Calu3 (cell line): ENCODE results near the gene PCDHA5. TPM values are rescaled to one million over a fixed set of nuclear protein-coding genes. Genes with fewer than 3 reads are reported as not detected.
"Not testable (repeated sequence)": the region's sequence is repeated elsewhere in the genome, so short reads cannot be mapped to it uniquely, and the experiment has no call there.

Experiments used
- BruUV-seq: library from RNA; stranded (reverse); fragments of 400-500 nt; replicated peaks from 2 replicates; lab custom pipeline; 2021; lab: Mats Ljungman, UMichigan
- CTCF ChIA-PET: fragments of 300-600 bp; sonication (Branson Sonifier 250); formaldehyde crosslinking; loops from one replicate; lab custom pipeline; 2022; ENCODE audit warnings: antibody characterized with exemption; lab: Charles Lee
- DNase-seq: peaks from one replicate; pipeline ENCODE4 v3.0.0; 2022
- H3K27ac Mint-ChIP-seq: one replicate; pipeline ENCODE4 v1.8.0; 2022; ENCODE audit warnings: mixed read lengths; ENCODE audit not compliant: unreplicated experiment
- H3K27me3 Mint-ChIP-seq: one replicate; pipeline ENCODE4 v1.8.0; 2022; ENCODE audit warnings: mixed read lengths; ENCODE audit not compliant: unreplicated experiment
- H3K36me3 Mint-ChIP-seq: one replicate; pipeline ENCODE4 v1.8.0; 2022; ENCODE audit warnings: mild to moderate bottlenecking, moderate library complexity, mixed read lengths; ENCODE audit not compliant: insufficient read depth, unreplicated experiment
- H3K4me1 Mint-ChIP-seq: one replicate; pipeline ENCODE4 v1.8.0; 2022; ENCODE audit warnings: mild to moderate bottlenecking, low read depth, mixed read lengths; ENCODE audit not compliant: unreplicated experiment
- H3K4me3 Mint-ChIP-seq: one replicate; pipeline ENCODE4 v1.8.0; 2022; ENCODE audit warnings: mild to moderate bottlenecking, low read depth, moderate library complexity, mixed read lengths; ENCODE audit not compliant: unreplicated experiment
- H3K9me3 Mint-ChIP-seq: one replicate; pipeline ENCODE4 v1.8.0; 2022; ENCODE audit warnings: low read depth, mixed read lengths; ENCODE audit not compliant: unreplicated experiment
- intact Hi-C: fragments of 100-400 bp; cut with micrococcal nuclease; formaldehyde crosslinking; loops from one replicate; pipeline ENCODE4 v1.10.0; 2022; ENCODE audit not compliant: unreplicated experiment
- total RNA-seq: library from RNA; stranded (reverse); gene quantifications from 2 replicates; pipeline ENCODE4 v1.2.3, GENCODE V29; 2022
- TF ChIP-seq, protein P1 (sequence below): fragments of 200-600 bp; IDR thresholded peaks from one replicate; pipeline ENCODE4 v1.8.0; 2022; ENCODE audit warnings: antibody characterized with exemption; ENCODE audit not compliant: unreplicated experiment

The PCDHA5 gene
- total RNA-seq, 1 experiment from 2014 or later, result 1.5 TPM

DNA sequence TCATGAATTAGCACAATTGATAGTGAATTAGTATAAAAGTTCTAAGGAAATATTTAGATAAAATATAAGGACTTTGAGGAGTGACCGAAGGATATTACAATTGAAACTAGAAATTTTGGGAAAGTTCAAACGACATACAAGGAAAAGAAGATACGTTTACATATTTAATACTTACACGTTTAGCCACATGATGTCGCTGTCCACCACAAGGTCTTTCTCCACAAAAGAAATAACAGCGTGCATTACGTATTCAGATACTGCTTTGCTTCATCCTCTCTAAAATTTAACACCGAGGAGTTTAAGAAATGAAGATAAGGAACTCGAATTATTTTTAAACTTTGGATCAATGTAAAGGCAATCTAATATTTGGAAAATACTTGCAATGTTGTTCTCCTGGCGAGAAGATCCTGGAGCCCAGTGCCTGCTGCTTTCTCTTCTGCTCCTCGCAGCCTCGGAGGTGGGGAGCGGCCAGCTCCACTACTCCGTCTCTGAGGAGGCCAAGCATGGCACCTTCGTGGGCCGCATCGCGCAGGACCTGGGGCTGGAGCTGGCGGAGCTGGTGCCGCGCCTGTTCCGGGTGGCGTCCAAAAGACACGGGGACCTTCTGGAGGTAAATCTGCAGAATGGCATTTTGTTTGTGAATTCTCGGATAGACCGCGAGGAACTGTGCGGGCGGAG is 20.5 kb upstream of the PCDHA5 start, which contains the start of gene PCDHA3:
TSS of gene PCDHA3 (plus strand) at position 242 of the 678 bp plus-strand sequence.
- H3K27ac Mint-ChIP-seq, result no peak within 1 kb of the TSS
- TF ChIP-seq, protein P1, sequence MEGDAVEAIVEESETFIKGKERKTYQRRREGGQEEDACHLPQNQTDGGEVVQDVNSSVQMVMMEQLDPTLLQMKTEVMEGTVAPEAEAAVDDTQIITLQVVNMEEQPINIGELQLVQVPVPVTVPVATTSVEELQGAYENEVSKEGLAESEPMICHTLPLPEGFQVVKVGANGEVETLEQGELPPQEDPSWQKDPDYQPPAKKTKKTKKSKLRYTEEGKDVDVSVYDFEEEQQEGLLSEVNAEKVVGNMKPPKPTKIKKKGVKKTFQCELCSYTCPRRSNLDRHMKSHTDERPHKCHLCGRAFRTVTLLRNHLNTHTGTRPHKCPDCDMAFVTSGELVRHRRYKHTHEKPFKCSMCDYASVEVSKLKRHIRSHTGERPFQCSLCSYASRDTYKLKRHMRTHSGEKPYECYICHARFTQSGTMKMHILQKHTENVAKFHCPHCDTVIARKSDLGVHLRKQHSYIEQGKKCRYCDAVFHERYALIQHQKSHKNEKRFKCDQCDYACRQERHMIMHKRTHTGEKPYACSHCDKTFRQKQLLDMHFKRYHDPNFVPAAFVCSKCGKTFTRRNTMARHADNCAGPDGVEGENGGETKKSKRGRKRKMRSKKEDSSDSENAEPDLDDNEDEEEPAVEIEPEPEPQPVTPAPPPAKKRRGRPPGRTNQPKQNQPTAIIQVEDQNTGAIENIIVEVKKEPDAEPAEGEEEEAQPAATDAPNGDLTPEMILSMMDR, result no peak

GRCh38 chr5:140801494-140801841 is 19.9 kb upstream of the PCDHA5 start:
- CTCF ChIA-PET, result no interaction called here
- Mint-ChIP-seq H3K27me3 (no peaks in the 10 kb centered on the region), H3K36me3 (peaks cover 5% of the 10 kb centered on the region), H3K4me1 (no peaks in the 10 kb centered on the region), H3K9me3 (peaks cover 7% of the 10 kb centered on the region), H3K27ac (no peak overlapping the region), H3K4me3 (no peak overlapping the region)
- TF ChIP-seq, protein P1, result no peak
- BruUV-seq, result no TSS peak
- no peak for DNase-seq
- intact Hi-C loops, result loop anchor here (10.0 kb wide), 1 partner anchor 753 kb away; no protein-coding TSS in a partner anchor

More for the DNA sequence above, 20.5 kb upstream of the PCDHA5 start, which contains the start of gene PCDHA3:
- no peak within 1 kb of the TSS for H3K4me3 Mint-ChIP-seq
- DNase-seq, result no peak
- no peaks in the 10 kb centered on the region for H3K4me1 Mint-ChIP-seq
- intact Hi-C loops, result loop anchor here (10.0 kb wide), 1 partner anchor 754 kb away; no protein-coding TSS in a partner anchor
- CTCF ChIA-PET, result no interaction called here
- peaks cover 7% of the 10 kb centered on the region for H3K9me3 Mint-ChIP-seq
- peaks cover 5% of the 10 kb centered on the region for H3K36me3 Mint-ChIP-seq
- H3K27me3 Mint-ChIP-seq, result no peaks in the 10 kb centered on the region
- no TSS peak for BruUV-seq

- CTCF ChIA-PET, H3K4me1 Mint-ChIP-seq, DNase-seq, BruUV-seq, H3K9me3 Mint-ChIP-seq, H3K27ac Mint-ChIP-seq, H3K4me3 Mint-ChIP-seq, H3K27me3 Mint-ChIP-seq: not testable (repeated sequence)
- intact Hi-C loops, result loop anchor here (10.0 kb wide), 1 partner anchor 752 kb away; no protein-coding TSS in a partner anchor
- peaks cover 12% of the 10 kb centered on the region for H3K36me3 Mint-ChIP-seq
Measured at GRCh38 chr5:140802381-140802780, 19.0 kb upstream of the PCDHA5 start.

DNA sequence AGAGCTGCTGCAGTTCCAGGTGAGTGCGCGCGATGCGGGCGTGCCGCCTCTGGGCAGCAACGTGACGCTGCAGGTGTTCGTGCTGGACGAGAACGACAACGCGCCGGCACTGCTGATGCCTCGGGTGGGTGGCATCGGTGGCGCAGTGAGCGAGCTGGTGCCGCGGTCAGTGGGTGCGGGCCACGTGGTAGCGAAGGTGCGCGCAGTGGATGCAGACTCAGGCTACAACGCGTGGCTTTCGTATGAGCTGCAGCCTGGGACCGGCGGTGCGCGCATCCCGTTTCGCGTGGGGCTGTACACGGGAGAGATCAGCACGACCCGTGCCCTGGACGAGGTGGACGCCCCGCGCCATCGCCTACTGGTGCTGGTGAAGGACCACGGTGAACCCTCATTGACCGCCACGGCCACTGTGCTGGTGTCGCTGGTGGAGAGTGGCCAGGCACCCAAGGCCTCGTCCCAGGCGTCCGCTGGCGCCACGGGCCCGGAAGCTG is 18.6 kb upstream of the PCDHA5 start:
- CTCF ChIA-PET, result no interaction called here
- H3K9me3 Mint-ChIP-seq, result peaks cover 7% of the 10 kb centered on the region
- no peak overlapping the region for H3K27ac Mint-ChIP-seq
- no peaks in the 10 kb centered on the region for H3K4me1 Mint-ChIP-seq
- no peaks in the 10 kb centered on the region for H3K27me3 Mint-ChIP-seq
- no peak overlapping the region for H3K4me3 Mint-ChIP-seq
- TF ChIP-seq, protein P1, result no peak
- DNase-seq, result no peak
- peaks cover 15% of the 10 kb centered on the region for H3K36me3 Mint-ChIP-seq
- no TSS peak for BruUV-seq
- intact Hi-C loops, result loop anchor here (10.0 kb wide), 1 partner anchor 752 kb away; no protein-coding TSS in a partner anchor
